ENCODE results near the gene LRRTM4. TPM values are rescaled to one million over a fixed set of nuclear protein-coding genes. Genes with fewer than 3 reads are reported as not detected.
"Not testable (repeated sequence)": the region's sequence is repeated elsewhere in the genome, so short reads cannot be mapped to it uniquely, and the experiment has no call there.

Gene LRRTM4
- total RNA-seq, 2 experiments from 2014 or later, result not detected

DNA sequence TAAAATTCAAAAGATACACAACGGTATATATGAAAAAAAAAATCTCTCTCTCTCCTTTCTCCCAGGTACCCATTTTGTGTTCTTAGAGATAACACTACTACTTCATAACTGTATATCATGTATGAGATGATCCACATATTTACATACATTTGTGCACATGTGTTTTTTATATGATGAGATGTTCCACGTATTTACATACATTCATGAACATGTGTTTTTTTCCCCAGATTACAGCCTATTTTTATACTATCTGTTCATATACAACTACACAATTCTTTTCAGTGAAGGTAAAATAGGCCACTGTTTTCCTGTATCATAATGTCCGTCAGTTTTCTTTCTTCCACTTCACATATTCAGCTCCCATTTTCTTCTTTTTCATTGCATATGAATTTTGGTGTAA lies 808.9 kb downstream of the LRRTM4 start:
- Histone ChIP-seq H3K36me3 (ENCODE audit: insufficient read depth, low read length) (no peaks in the 10 kb centered on the region), H3K4me1 (ENCODE audit: insufficient read depth, low read length, poor library complexity, severe bottlenecking) (no peaks in the 10 kb centered on the region), H4K20me1 (ENCODE audit: insufficient read depth, low read length) (no peaks in the 10 kb centered on the region), H3K4me2 (ENCODE audit: low read length) (no peak overlapping the region), H3K9me2 (ENCODE audit: insufficient read depth, low read length) (no peaks in the 10 kb centered on the region), H3K79me2 (ENCODE audit: insufficient read depth, low read depth, low read length) (no peaks in the 10 kb centered on the region), H3K9me3 (ENCODE audit: low read length) (no peaks in the 10 kb centered on the region), H3K4me3 (ENCODE audit: low read depth, low read length, poor library complexity, severe bottlenecking) (no peak overlapping the region), H2AFZ (ENCODE audit: low read length) (no peak overlapping the region), H3K27ac (ENCODE audit: low read depth, low read length, poor library complexity, severe bottlenecking) (no peak overlapping the region)
- no TSS peak for BruUV-seq (replicated peaks)
- TF ChIP-seq EZH2phosphoT487 (IDR thresholded peaks at IDR 0.05; ENCODE audit: borderline replicate concordance, low read depth, low read length), result no peak
- TF ChIP-seq, protein P1, sequence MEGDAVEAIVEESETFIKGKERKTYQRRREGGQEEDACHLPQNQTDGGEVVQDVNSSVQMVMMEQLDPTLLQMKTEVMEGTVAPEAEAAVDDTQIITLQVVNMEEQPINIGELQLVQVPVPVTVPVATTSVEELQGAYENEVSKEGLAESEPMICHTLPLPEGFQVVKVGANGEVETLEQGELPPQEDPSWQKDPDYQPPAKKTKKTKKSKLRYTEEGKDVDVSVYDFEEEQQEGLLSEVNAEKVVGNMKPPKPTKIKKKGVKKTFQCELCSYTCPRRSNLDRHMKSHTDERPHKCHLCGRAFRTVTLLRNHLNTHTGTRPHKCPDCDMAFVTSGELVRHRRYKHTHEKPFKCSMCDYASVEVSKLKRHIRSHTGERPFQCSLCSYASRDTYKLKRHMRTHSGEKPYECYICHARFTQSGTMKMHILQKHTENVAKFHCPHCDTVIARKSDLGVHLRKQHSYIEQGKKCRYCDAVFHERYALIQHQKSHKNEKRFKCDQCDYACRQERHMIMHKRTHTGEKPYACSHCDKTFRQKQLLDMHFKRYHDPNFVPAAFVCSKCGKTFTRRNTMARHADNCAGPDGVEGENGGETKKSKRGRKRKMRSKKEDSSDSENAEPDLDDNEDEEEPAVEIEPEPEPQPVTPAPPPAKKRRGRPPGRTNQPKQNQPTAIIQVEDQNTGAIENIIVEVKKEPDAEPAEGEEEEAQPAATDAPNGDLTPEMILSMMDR (conservative IDR thresholded peaks at IDR 0.05; ENCODE audit: low read length), result no peak
- ChIA-PET POLR2A (interaction anchor here (0.6 kb wide), 1 partner anchor 544 kb away, joined by 7 read pairs; no protein-coding TSS in a partner anchor), CTCF (ENCODE audit: unreplicated experiment) (no interaction called here)
- intact Hi-C loops (cut with micrococcal nuclease; ENCODE audit: unreplicated experiment), result no loop called here
- DNase-seq (ENCODE audit: low spot score), result no peak

DNA sequence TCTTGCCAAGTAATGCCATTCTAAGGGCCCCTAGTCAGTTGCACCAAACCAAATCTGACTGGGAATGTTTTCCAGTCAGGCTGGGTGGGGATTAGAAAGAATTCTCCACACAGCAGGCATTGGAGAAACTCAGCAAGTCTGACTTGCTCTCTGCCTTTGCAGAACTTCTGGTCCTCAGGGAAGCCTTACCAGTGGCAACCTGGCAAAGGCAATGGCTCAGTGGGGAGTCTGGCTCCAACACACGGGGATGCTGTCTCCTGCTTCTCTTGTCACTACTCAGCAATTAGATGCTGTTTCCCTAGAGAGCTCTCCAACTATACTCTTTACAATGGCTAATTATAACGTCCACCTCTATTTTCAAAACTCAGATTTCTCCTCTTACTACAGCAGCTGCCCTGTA lies 810.7 kb downstream of the LRRTM4 start:
- DNase-seq (ENCODE audit: low spot score), result no peak
- H4K20me1 ChIP-seq (ENCODE audit: insufficient read depth, low read length), result no peaks in the 10 kb centered on the region
- H3K27ac ChIP-seq (ENCODE audit: low read depth, low read length, poor library complexity, severe bottlenecking), result no peak overlapping the region
- H3K4me3 ChIP-seq (ENCODE audit: low read depth, low read length, poor library complexity, severe bottlenecking), result no peak overlapping the region
- no peak overlapping the region for H2AFZ ChIP-seq (ENCODE audit: low read length)
- no peak overlapping the region for H3K4me2 ChIP-seq (ENCODE audit: low read length)
- intact Hi-C loops (cut with micrococcal nuclease; ENCODE audit: unreplicated experiment), result no loop called here
- H3K9me2 ChIP-seq (ENCODE audit: insufficient read depth, low read length), result no peaks in the 10 kb centered on the region
- no peaks in the 10 kb centered on the region for H3K36me3 ChIP-seq (ENCODE audit: insufficient read depth, low read length)
- no TSS peak for BruUV-seq (replicated peaks)
- POLR2A ChIA-PET, result interaction anchor here (0.6 kb wide), 1 partner anchor 60 kb away, joined by 3 read pairs; no protein-coding TSS in a partner anchor
- CTCF ChIA-PET (ENCODE audit: unreplicated experiment), result no interaction called here
- no peaks in the 10 kb centered on the region for H3K9me3 ChIP-seq (ENCODE audit: low read length)
- H3K79me2 ChIP-seq (ENCODE audit: insufficient read depth, low read depth, low read length), result no peaks in the 10 kb centered on the region
- TF ChIP-seq, protein P1 (conservative IDR thresholded peaks at IDR 0.05; ENCODE audit: low read length), result no peak
- no peak for TF ChIP-seq EZH2phosphoT487 (IDR thresholded peaks at IDR 0.05; ENCODE audit: borderline replicate concordance, low read depth, low read length)
- no peaks in the 10 kb centered on the region for H3K4me1 ChIP-seq (ENCODE audit: insufficient read depth, low read length, poor library complexity, severe bottlenecking)

DNA sequence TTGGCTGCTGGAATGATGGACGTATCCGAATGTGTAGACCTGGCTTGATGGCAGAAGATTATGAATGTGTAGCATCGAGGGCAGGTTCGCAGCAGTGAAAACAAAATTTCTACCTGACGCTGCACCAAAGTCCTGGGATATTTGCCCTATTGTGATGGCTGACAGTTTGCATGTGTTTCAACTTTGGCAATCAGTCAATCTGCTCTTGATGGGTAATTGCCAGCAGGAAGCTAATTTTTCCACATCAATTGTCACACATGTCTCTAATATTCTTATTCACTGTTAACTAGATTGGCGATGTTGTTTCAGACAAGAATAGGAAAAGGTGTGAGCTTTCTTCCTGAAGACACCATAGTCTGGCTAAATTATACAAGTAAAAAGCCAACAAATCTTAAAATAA lies 821.3 kb downstream of the LRRTM4 start:
- ChIA-PET POLR2A (no interaction called here), CTCF (ENCODE audit: unreplicated experiment) (no interaction called here)
- Histone ChIP-seq H3K9me3 (ENCODE audit: low read length) (no peaks in the 10 kb centered on the region), H3K79me2 (ENCODE audit: insufficient read depth, low read depth, low read length) (no peaks in the 10 kb centered on the region), H3K4me1 (ENCODE audit: insufficient read depth, low read length, poor library complexity, severe bottlenecking) (no peaks in the 10 kb centered on the region), H3K27ac (ENCODE audit: low read depth, low read length, poor library complexity, severe bottlenecking) (no peak overlapping the region), H3K4me3 (ENCODE audit: low read depth, low read length, poor library complexity, severe bottlenecking) (no peak overlapping the region), H3K9me2 (ENCODE audit: insufficient read depth, low read length) (no peaks in the 10 kb centered on the region), H3K4me2 (ENCODE audit: low read length) (no peak overlapping the region), H4K20me1 (ENCODE audit: insufficient read depth, low read length) (no peaks in the 10 kb centered on the region), H2AFZ (ENCODE audit: low read length) (no peak overlapping the region), H3K36me3 (ENCODE audit: insufficient read depth, low read length) (no peaks in the 10 kb centered on the region)
- no peak for TF ChIP-seq EZH2phosphoT487 (IDR thresholded peaks at IDR 0.05; ENCODE audit: borderline replicate concordance, low read depth, low read length)
- TF ChIP-seq, protein P1 (conservative IDR thresholded peaks at IDR 0.05; ENCODE audit: low read length), result no peak
- intact Hi-C loops (cut with micrococcal nuclease; ENCODE audit: unreplicated experiment), result no loop called here
- no peak for DNase-seq (ENCODE audit: low spot score)
- BruUV-seq (replicated peaks), result no TSS peak

DNA sequence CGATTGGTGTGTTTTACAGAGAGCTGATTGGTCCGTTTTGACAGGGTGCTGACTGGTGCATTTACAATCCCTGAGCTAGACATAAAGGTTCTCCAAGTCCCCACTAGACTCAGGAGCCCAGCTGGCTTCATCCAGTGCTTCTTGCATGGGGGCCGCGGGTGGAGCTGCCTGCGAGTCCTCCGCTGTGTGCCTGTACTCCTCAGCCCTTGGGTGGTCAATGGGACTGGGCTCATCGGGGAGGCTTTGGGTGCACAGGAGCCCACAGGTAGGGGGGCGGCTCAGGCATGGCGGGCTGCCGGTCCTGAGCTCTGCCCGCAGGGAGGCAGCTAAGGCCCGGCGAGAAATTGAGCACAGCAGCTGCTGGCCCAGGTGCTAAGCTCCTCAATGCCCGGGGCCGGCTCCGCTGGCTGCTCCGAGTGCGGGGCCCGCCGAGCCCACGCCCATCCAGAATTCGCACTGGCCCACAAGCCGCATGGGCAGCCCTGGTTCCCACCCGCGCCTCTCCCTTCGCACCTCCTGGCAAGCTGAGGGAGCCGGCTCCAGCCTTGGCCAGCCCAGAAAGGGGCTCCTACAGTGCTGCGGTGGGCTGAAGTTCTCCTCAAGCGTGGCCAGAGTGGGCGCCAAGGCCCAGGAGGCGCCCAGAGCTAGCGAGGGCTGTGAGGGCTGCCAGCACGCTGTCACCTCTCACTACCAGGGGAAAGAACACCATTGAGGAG lies 824.0 kb downstream of the LRRTM4 start:
- H3K27ac ChIP-seq (ENCODE audit: low read depth, low read length, poor library complexity, severe bottlenecking); H2AFZ ChIP-seq (ENCODE audit: low read length); H3K4me3 ChIP-seq (ENCODE audit: low read depth, low read length, poor library complexity, severe bottlenecking); H3K36me3 ChIP-seq (ENCODE audit: insufficient read depth, low read length); H3K4me2 ChIP-seq (ENCODE audit: low read length); H3K9me2 ChIP-seq (ENCODE audit: insufficient read depth, low read length); intact Hi-C loops (cut with micrococcal nuclease; ENCODE audit: unreplicated experiment); H3K4me1 ChIP-seq (ENCODE audit: insufficient read depth, low read length, poor library complexity, severe bottlenecking); DNase-seq (ENCODE audit: low spot score); BruUV-seq (replicated peaks); CTCF ChIA-PET (ENCODE audit: unreplicated experiment); POLR2A ChIA-PET; H4K20me1 ChIP-seq (ENCODE audit: insufficient read depth, low read length); H3K79me2 ChIP-seq (ENCODE audit: insufficient read depth, low read depth, low read length); H3K9me3 ChIP-seq (ENCODE audit: low read length): not testable (repeated sequence)
